ENCODE data around the gene HECTD4. TPM values are rescaled to one million over a fixed set of nuclear protein-coding genes. Genes with fewer than 3 reads are reported as not detected.

The HECTD4 gene
- total RNA-seq, 1 experiment from 2014 or later: 32.5 TPM

GRCh38 chr12:112288638-112289037 lies 93.6 kb downstream of the HECTD4 start:
- Histone ChIP-seq H3K9me3 (ENCODE audit: low read length) (peaks cover 16% of the 10 kb centered on the region), H3K36me3 (ENCODE audit: insufficient read depth, low read length) (peaks cover 17% of the 10 kb centered on the region; the same call in 1 of the 2 replicates), H2AFZ (ENCODE audit: low read length) (no peak overlapping the region), H3K4me3 (ENCODE audit: low read length) (no peak overlapping the region), H3K9me2 (replicated peaks; ENCODE audit: insufficient read depth, low read length) (no peaks in the 10 kb centered on the region), H3K27me3 (ENCODE audit: low read length) (no peaks in the 10 kb centered on the region), H3K4me1 (ENCODE audit: low read length) (no peaks in the 10 kb centered on the region), H3K9ac (ENCODE audit: low read length) (no peak overlapping the region), H4K20me1 (ENCODE audit: insufficient read depth, low read depth, low read length) (no peaks in the 10 kb centered on the region), H3K27ac (ENCODE audit: low read length) (no peak overlapping the region), H3K79me2 (ENCODE audit: low read length) (peaks cover 4% of the 10 kb centered on the region), H3K4me2 (ENCODE audit: low read depth, low read length, poor library complexity, severe bottlenecking) (no peak overlapping the region)
- DNase-seq: no peak

- Histone ChIP-seq H2AFZ (ENCODE audit: low read length) (no peak overlapping the region), H3K9ac (ENCODE audit: low read length) (no peak overlapping the region), H3K36me3 (ENCODE audit: insufficient read depth, low read length) (peaks cover 17% of the 10 kb centered on the region; the same call in 1 of the 2 replicates), H3K9me2 (replicated peaks; ENCODE audit: insufficient read depth, low read length) (no peaks in the 10 kb centered on the region), H3K79me2 (ENCODE audit: low read length) (peaks cover 4% of the 10 kb centered on the region), H3K4me1 (ENCODE audit: low read length) (no peaks in the 10 kb centered on the region), H4K20me1 (ENCODE audit: insufficient read depth, low read depth, low read length) (no peaks in the 10 kb centered on the region), H3K27ac (ENCODE audit: low read length) (no peak overlapping the region), H3K4me3 (ENCODE audit: low read length) (no peak overlapping the region), H3K4me2 (ENCODE audit: low read depth, low read length, poor library complexity, severe bottlenecking) (no peak overlapping the region), H3K27me3 (ENCODE audit: low read length) (no peaks in the 10 kb centered on the region), H3K9me3 (ENCODE audit: low read length) (peaks cover 13% of the 10 kb centered on the region)
- DNase-seq: no peak
Measured at GRCh38 chr12:112285600-112286401, 96.4 kb downstream of the HECTD4 start.

GRCh38 chr12:112283546-112283945 lies 98.7 kb downstream of the HECTD4 start:
- Histone ChIP-seq H3K9me2 (replicated peaks; ENCODE audit: insufficient read depth, low read length) (no peaks in the 10 kb centered on the region), H3K4me3 (ENCODE audit: low read length) (no peak overlapping the region), H3K9me3 (ENCODE audit: low read length) (peaks cover 2% of the 10 kb centered on the region), H2AFZ (ENCODE audit: low read length) (no peak overlapping the region), H3K36me3 (ENCODE audit: insufficient read depth, low read length) (peaks cover 2% of the 10 kb centered on the region; the same call in 1 of the 2 replicates), H3K4me2 (ENCODE audit: low read depth, low read length, poor library complexity, severe bottlenecking) (no peak overlapping the region), H3K9ac (ENCODE audit: low read length) (no peak overlapping the region), H3K27me3 (ENCODE audit: low read length) (no peaks in the 10 kb centered on the region), H4K20me1 (ENCODE audit: insufficient read depth, low read depth, low read length) (no peaks in the 10 kb centered on the region), H3K27ac (ENCODE audit: low read length) (no peak overlapping the region), H3K4me1 (ENCODE audit: low read length) (no peaks in the 10 kb centered on the region), H3K79me2 (ENCODE audit: low read length) (peaks cover 8% of the 10 kb centered on the region)
- no peak for DNase-seq

GRCh38 chr12:112282920-112283319 lies 99.3 kb downstream of the HECTD4 start:
- H2AFZ ChIP-seq (ENCODE audit: low read length): no peak overlapping the region

GRCh38 chr12:112275836-112276235 lies 106.4 kb downstream of the HECTD4 start:
- 0 out of 2 replicates have a peak, but pooled peaks cover 4% of the 10 kb centered on the region for H3K36me3 ChIP-seq (ENCODE audit: insufficient read depth, low read length)

More at GRCh38 chr12:112282920-112283319, 99.3 kb downstream of the HECTD4 start:
- H4K20me1 ChIP-seq (ENCODE audit: insufficient read depth, low read depth, low read length): no peaks in the 10 kb centered on the region
- H3K4me3 ChIP-seq (ENCODE audit: low read length): no peak overlapping the region
- no peak for DNase-seq
- H3K4me1 ChIP-seq (ENCODE audit: low read length): no peaks in the 10 kb centered on the region
- H3K4me2 ChIP-seq (ENCODE audit: low read depth, low read length, poor library complexity, severe bottlenecking): no peak overlapping the region
- H3K9me2 ChIP-seq (replicated peaks; ENCODE audit: insufficient read depth, low read length): no peaks in the 10 kb centered on the region
- peaks cover 8% of the 10 kb centered on the region for H3K79me2 ChIP-seq (ENCODE audit: low read length)
- H3K27me3 ChIP-seq (ENCODE audit: low read length): no peaks in the 10 kb centered on the region
- no peak overlapping the region for H3K9ac ChIP-seq (ENCODE audit: low read length)
- H3K27ac ChIP-seq (ENCODE audit: low read length): no peak overlapping the region
- H3K36me3 ChIP-seq (ENCODE audit: insufficient read depth, low read length): no peaks in the 10 kb centered on the region
- H3K9me3 ChIP-seq (ENCODE audit: low read length): no peaks in the 10 kb centered on the region

GRCh38 chr12:112275207-112275606 lies 107.0 kb downstream of the HECTD4 start:
- 0 out of 2 replicates have a peak, but pooled peaks cover 4% of the 10 kb centered on the region for H3K79me2 ChIP-seq (ENCODE audit: low read length)
- no peak overlapping the region for H3K9ac ChIP-seq (ENCODE audit: low read length)
- no peaks in the 10 kb centered on the region for H3K9me2 ChIP-seq (replicated peaks; ENCODE audit: insufficient read depth, low read length)
- H3K27ac ChIP-seq (ENCODE audit: low read length): no peak overlapping the region
- H3K9me3 ChIP-seq (ENCODE audit: low read length): no peaks in the 10 kb centered on the region
- H4K20me1 ChIP-seq (ENCODE audit: insufficient read depth, low read depth, low read length): no peaks in the 10 kb centered on the region
- no peak overlapping the region for H3K4me2 ChIP-seq (ENCODE audit: low read depth, low read length, poor library complexity, severe bottlenecking)
- H3K4me3 ChIP-seq (ENCODE audit: low read length): no peak overlapping the region
- H3K4me1 ChIP-seq (ENCODE audit: low read length): peaks cover 4% of the 10 kb centered on the region
- no peak overlapping the region for H2AFZ ChIP-seq (ENCODE audit: low read length)
- H3K36me3 ChIP-seq (ENCODE audit: insufficient read depth, low read length): 0 out of 2 replicates have a peak, but pooled peaks cover 7% of the 10 kb centered on the region
- no peak for DNase-seq
- no peaks in the 10 kb centered on the region for H3K27me3 ChIP-seq (ENCODE audit: low read length)

More at GRCh38 chr12:112275836-112276235, 106.4 kb downstream of the HECTD4 start:
- Histone ChIP-seq H3K4me3 (ENCODE audit: low read length) (no peak overlapping the region), H3K79me2 (ENCODE audit: low read length) (0 out of 2 replicates have a peak, but pooled peaks cover 4% of the 10 kb centered on the region), H3K9me3 (ENCODE audit: low read length) (no peaks in the 10 kb centered on the region), H3K27me3 (ENCODE audit: low read length) (no peaks in the 10 kb centered on the region), H3K9ac (ENCODE audit: low read length) (no peak overlapping the region), H3K4me2 (ENCODE audit: low read depth, low read length, poor library complexity, severe bottlenecking) (no peak overlapping the region), H3K27ac (ENCODE audit: low read length) (no peak overlapping the region), H3K9me2 (replicated peaks; ENCODE audit: insufficient read depth, low read length) (no peaks in the 10 kb centered on the region), H4K20me1 (ENCODE audit: insufficient read depth, low read depth, low read length) (no peaks in the 10 kb centered on the region), H2AFZ (ENCODE audit: low read length) (no peak overlapping the region), H3K4me1 (ENCODE audit: low read length) (peaks cover under 1% of the 10 kb centered on the region)
- DNase-seq: no peak

GRCh38 chr12:112270673-112271072 lies 111.6 kb downstream of the HECTD4 start:
- no peaks in the 10 kb centered on the region for H3K27me3 ChIP-seq (ENCODE audit: low read length)
- no peak overlapping the region for H3K9ac ChIP-seq (ENCODE audit: low read length)
- H2AFZ ChIP-seq (ENCODE audit: low read length): no peak overlapping the region
- no peak overlapping the region for H3K4me2 ChIP-seq (ENCODE audit: low read depth, low read length, poor library complexity, severe bottlenecking)
- H3K4me1 ChIP-seq (ENCODE audit: low read length): peaks cover 4% of the 10 kb centered on the region
- H3K36me3 ChIP-seq (ENCODE audit: insufficient read depth, low read length): peaks cover 21% of the 10 kb centered on the region; the same call in 1 of the 2 replicates
- H3K27ac ChIP-seq (ENCODE audit: low read length): no peak overlapping the region
- H3K4me3 ChIP-seq (ENCODE audit: low read length): no peak overlapping the region
- H3K9me3 ChIP-seq (ENCODE audit: low read length): no peaks in the 10 kb centered on the region
- DNase-seq: no peak
- no peaks in the 10 kb centered on the region for H3K79me2 ChIP-seq (ENCODE audit: low read length)
- no peaks in the 10 kb centered on the region for H3K9me2 ChIP-seq (replicated peaks; ENCODE audit: insufficient read depth, low read length)
- no peaks in the 10 kb centered on the region for H4K20me1 ChIP-seq (ENCODE audit: insufficient read depth, low read depth, low read length)

GRCh38 chr12:112266473-112266872 lies 115.8 kb downstream of the HECTD4 start:
- H3K9me2 ChIP-seq (replicated peaks; ENCODE audit: insufficient read depth, low read length): no peaks in the 10 kb centered on the region
- DNase-seq: no peak
- H4K20me1 ChIP-seq (ENCODE audit: insufficient read depth, low read depth, low read length): no peaks in the 10 kb centered on the region
- H2AFZ ChIP-seq (ENCODE audit: low read length): no peak overlapping the region
- H3K9ac ChIP-seq (ENCODE audit: low read length): no peak overlapping the region
- peaks cover 16% of the 10 kb centered on the region; the same call in 1 of the 2 replicates for H3K36me3 ChIP-seq (ENCODE audit: insufficient read depth, low read length)
- H3K9me3 ChIP-seq (ENCODE audit: low read length): no peaks in the 10 kb centered on the region
- no peaks in the 10 kb centered on the region for H3K79me2 ChIP-seq (ENCODE audit: low read length)
- H3K4me2 ChIP-seq (ENCODE audit: low read depth, low read length, poor library complexity, severe bottlenecking): no peak overlapping the region
- no peaks in the 10 kb centered on the region for H3K27me3 ChIP-seq (ENCODE audit: low read length)
- no peak overlapping the region for H3K27ac ChIP-seq (ENCODE audit: low read length)
- peaks cover 4% of the 10 kb centered on the region for H3K4me1 ChIP-seq (ENCODE audit: low read length)
- no peak overlapping the region for H3K4me3 ChIP-seq (ENCODE audit: low read length)
